ENCODE data around the gene CEP164. TPM values are rescaled to one million over a fixed set of nuclear protein-coding genes. Genes with fewer than 3 reads are reported as not detected.

CEP164 gene
- total RNA-seq, 1 donor from 2014 or later = 40.1 TPM

GRCh38 chr11:117303646-117304315, 23.9 kb upstream of the CEP164 start:
- no peaks in the 10 kb centered on the region for H3K9me3 Mint-ChIP-seq (ENCODE audit: unreplicated experiment)
- H3K27me3 Mint-ChIP-seq (ENCODE audit: unreplicated experiment) = no peaks in the 10 kb centered on the region
- TF ChIP-seq CTCF (IDR thresholded peaks at IDR 0.05) = no peak
- DNase-seq (ENCODE audit: extremely low spot score, unreplicated experiment) = no peak
- H3K27ac Mint-ChIP-seq (ENCODE audit: unreplicated experiment) = no peak overlapping the region
- peaks cover 22% of the 10 kb centered on the region for H3K4me1 Mint-ChIP-seq (ENCODE audit: unreplicated experiment)
- H3K4me3 Mint-ChIP-seq (ENCODE audit: unreplicated experiment) = no peak overlapping the region
- H3K36me3 Mint-ChIP-seq (ENCODE audit: unreplicated experiment) = peaks cover 7% of the 10 kb centered on the region

GRCh38 chr11:117305145-117305544, 22.5 kb upstream of the CEP164 start:
- DNase-seq (ENCODE audit: extremely low spot score, unreplicated experiment) = no peak
- H3K9me3 Mint-ChIP-seq (ENCODE audit: unreplicated experiment) = no peaks in the 10 kb centered on the region
- H3K27ac Mint-ChIP-seq (ENCODE audit: unreplicated experiment) = no peak overlapping the region
- TF ChIP-seq CTCF (IDR thresholded peaks at IDR 0.05) = no peak
- peaks cover 4% of the 10 kb centered on the region for H3K36me3 Mint-ChIP-seq (ENCODE audit: unreplicated experiment)
- H3K27me3 Mint-ChIP-seq (ENCODE audit: unreplicated experiment) = no peaks in the 10 kb centered on the region
- H3K4me3 Mint-ChIP-seq (ENCODE audit: unreplicated experiment) = no peak overlapping the region
- peaks cover 12% of the 10 kb centered on the region for H3K4me1 Mint-ChIP-seq (ENCODE audit: unreplicated experiment)

GRCh38 chr11:117309310-117309709, 18.3 kb upstream of the CEP164 start:
- H3K9me3 Mint-ChIP-seq (ENCODE audit: unreplicated experiment) = no peaks in the 10 kb centered on the region
- H3K4me1 Mint-ChIP-seq (ENCODE audit: unreplicated experiment) = peaks cover 6% of the 10 kb centered on the region
- no peaks in the 10 kb centered on the region for H3K27me3 Mint-ChIP-seq (ENCODE audit: unreplicated experiment)
- peaks cover 1% of the 10 kb centered on the region for H3K36me3 Mint-ChIP-seq (ENCODE audit: unreplicated experiment)
- H3K4me3 Mint-ChIP-seq (ENCODE audit: unreplicated experiment) = no peak overlapping the region
- H3K27ac Mint-ChIP-seq (ENCODE audit: unreplicated experiment) = no peak overlapping the region
- TF ChIP-seq CTCF (IDR thresholded peaks at IDR 0.05) = no peak
- no peak for DNase-seq (ENCODE audit: extremely low spot score, unreplicated experiment)

GRCh38 chr11:117313091-117313490, 14.6 kb upstream of the CEP164 start:
- DNase-seq (ENCODE audit: extremely low spot score, unreplicated experiment) = no peak
- Mint-ChIP-seq H3K27ac (ENCODE audit: unreplicated experiment) (no peak overlapping the region), H3K4me3 (ENCODE audit: unreplicated experiment) (no peak overlapping the region), H3K36me3 (ENCODE audit: unreplicated experiment) (peaks cover 1% of the 10 kb centered on the region), H3K27me3 (ENCODE audit: unreplicated experiment) (no peaks in the 10 kb centered on the region), H3K9me3 (ENCODE audit: unreplicated experiment) (no peaks in the 10 kb centered on the region), H3K4me1 (ENCODE audit: unreplicated experiment) (peaks cover 23% of the 10 kb centered on the region)
- TF ChIP-seq CTCF (IDR thresholded peaks at IDR 0.05) = no peak

GRCh38 chr11:117313828-117314768, 13.6 kb upstream of the CEP164 start:
- no peak for TF ChIP-seq CTCF (IDR thresholded peaks at IDR 0.05)
- peaks cover 1% of the 10 kb centered on the region for H3K36me3 Mint-ChIP-seq (ENCODE audit: unreplicated experiment)
- H3K9me3 Mint-ChIP-seq (ENCODE audit: unreplicated experiment) = no peaks in the 10 kb centered on the region
- DNase-seq (ENCODE audit: extremely low spot score, unreplicated experiment) = no peak
- no peaks in the 10 kb centered on the region for H3K27me3 Mint-ChIP-seq (ENCODE audit: unreplicated experiment)
- peak overlapping the region; percentile 72 for H3K4me3 Mint-ChIP-seq (ENCODE audit: unreplicated experiment)
- H3K4me1 Mint-ChIP-seq (ENCODE audit: unreplicated experiment) = peaks cover 25% of the 10 kb centered on the region
- no peak overlapping the region for H3K27ac Mint-ChIP-seq (ENCODE audit: unreplicated experiment)
